GM12801 (cell line): ENCODE data around the gene FAM131C.

Source experiments
- TF ChIP-seq, protein P1 (sequence below): IDR thresholded peaks from one replicate; pipeline ENCODE4 v1.5.1; 2011; ENCODE audit warnings: control low read depth; ENCODE audit not compliant: insufficient read length; ENCODE audit errors: extremely low read depth

FAM131C gene

DNA sequence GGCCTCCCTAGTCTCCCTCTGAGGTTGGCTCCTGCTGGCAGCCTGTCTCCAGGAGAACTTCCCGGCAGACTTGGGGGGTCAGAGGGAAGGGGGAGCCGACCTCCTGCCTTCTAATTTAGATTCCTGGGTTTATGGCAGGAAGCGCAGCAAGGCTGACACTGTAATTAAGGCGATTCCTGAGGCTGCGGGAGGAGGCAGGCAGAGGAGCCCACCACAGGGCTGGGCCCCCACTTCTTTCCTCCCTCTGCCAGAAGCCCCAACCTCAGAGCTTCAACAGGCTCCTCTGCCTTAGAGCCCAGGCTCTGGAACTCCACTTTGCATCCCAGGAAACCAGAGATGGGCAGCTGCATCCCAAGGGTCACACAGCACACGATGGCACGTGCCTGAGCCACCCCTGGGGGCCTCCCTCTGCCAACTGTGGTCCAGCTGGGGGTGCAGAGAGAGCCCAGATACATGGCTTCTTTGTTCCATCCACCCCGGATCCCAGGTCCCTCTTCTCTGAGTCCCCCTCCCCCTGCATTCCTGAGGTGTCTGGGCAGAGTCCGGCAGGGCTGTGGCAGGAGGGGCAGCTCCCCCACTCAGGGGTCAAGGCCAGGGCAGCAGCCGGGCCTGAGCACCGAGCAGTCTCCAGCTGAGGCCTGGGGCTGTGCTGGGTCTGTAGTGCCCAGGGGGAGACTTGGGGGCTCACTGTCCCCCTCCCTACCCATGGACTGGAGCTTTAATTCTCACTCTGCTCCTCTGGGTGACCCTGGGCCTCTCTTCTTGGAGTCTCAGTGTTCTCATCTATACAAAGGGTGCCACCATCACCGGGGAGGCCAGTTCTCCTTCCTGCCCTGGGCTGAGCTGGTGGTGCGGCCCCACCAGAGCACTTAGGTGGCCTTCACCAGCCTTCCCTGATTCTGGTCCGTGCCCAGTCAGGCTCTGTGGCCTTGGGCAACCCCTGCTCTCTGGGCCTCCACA, 39.4 kb upstream of the FAM131C start:
- TF ChIP-seq, protein P1, sequence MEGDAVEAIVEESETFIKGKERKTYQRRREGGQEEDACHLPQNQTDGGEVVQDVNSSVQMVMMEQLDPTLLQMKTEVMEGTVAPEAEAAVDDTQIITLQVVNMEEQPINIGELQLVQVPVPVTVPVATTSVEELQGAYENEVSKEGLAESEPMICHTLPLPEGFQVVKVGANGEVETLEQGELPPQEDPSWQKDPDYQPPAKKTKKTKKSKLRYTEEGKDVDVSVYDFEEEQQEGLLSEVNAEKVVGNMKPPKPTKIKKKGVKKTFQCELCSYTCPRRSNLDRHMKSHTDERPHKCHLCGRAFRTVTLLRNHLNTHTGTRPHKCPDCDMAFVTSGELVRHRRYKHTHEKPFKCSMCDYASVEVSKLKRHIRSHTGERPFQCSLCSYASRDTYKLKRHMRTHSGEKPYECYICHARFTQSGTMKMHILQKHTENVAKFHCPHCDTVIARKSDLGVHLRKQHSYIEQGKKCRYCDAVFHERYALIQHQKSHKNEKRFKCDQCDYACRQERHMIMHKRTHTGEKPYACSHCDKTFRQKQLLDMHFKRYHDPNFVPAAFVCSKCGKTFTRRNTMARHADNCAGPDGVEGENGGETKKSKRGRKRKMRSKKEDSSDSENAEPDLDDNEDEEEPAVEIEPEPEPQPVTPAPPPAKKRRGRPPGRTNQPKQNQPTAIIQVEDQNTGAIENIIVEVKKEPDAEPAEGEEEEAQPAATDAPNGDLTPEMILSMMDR: no peak

DNA sequence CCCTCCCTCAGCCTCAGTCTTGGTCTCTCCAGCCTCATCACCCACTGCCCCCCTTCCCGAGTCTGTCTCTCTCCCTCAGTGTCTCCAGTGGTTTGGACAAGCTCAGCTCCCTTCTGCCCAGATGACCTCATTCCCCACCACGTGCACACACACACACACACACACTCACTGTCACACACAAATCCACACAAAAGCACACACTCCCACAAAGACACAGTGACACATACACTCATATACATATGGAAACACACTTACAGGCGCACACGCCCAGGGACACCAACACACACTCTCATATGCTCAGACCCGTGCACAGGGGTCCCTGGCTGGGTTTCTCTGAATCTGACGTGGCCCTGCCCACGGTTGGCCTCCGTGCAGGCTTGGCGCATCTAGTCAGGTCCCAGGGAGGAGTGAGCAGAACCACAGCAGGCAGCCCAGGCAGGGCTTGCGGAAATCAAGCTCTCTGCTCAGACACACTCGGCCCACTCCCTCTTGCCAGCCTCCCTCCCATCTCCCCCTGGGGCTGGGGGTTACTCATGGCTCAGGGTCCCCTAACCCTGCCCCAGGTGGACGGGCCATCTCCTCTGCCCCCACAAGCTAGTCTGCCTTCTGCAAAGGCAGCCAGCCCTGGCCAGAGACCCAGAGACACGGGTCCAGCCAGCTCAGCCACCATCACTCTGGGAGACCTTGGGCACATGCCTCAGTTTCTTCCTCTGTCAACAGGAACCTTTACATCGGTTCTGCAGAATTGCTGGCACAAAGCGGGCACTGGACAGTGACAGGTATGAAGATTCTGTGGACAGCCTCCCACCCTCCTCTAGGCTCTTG, 38.5 kb upstream of the FAM131C start:
- TF ChIP-seq, protein P1: no peak

DNA sequence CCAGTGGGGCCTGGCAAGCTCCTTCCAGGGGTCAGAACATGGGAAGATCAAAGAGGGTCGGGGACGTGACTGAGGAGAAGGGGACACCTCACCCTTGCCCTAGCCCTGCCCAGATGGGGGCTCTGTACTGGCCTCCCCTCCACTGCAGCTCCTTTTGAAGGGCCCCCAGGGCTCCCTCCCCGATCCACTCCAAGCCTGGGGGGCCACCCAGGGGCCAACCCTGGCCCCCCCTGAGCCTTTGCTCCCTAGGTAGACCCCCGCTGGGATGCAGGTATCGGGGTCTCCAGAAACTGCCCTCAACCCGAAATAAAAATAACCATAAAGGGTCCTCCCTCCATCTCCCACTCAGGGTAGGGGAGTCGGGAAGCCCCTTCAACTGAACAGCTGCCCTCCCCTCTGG, 37.4 kb upstream of the FAM131C start:
- TF ChIP-seq, protein P1: no peak

DNA sequence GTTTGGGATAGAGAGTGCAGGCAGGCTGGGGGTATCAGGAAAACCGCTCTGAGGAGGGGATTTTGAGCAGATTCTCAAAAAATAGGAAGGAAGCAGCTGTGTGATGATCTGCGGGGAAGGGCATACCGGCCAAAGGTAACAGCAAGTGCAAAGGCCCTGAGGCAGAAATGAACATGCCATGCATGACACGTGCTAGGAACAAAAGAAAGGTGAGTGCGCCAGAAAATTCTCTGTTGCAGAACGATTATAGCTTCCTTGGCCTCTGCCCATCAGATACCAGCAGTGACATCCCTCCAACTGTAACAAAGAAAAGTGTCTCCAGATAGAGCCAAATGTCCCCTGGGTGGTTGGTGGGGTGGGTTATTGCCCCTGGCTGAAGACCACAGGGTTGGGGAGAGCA, 37.0 kb upstream of the FAM131C start:
- TF ChIP-seq, protein P1: no peak

DNA sequence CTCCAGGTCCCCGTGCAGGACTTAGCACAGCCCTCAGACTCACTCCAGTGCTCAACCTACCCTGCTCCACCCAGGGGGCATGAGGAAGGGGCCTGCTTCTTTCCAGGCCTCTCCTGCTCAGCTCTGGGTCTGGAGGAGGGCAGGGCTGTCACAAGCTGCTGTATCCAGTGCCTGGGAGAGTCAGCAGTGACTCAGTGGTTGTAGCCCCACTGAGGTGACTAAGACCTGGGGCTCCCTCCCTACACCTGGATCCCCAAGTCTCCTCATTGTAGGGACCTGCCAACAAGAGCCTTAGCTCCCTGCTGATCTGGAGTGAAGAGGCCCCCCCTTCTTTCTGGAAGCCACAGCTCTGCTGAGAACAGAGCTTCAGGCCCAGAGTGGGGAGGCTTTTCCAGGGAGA, 36.1 kb upstream of the FAM131C start:
- TF ChIP-seq, protein P1: no peak

DNA sequence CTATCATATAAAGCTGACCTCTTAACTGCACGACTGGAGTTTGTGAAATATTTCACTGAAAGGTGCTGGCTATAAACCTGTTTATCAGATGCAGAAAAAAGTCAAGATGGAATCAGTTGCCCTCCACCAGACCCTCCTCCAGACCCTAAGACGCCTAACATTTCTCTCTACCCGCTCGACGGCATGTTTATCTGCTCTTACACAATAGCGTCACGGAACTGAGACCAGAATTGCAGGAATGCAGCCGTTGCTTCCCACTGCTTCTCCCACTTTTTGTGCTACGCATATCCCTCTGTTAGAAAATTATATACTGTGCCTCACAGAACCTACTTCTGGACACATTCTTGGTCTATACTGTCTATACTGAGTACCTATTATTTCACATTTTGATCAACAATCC, 28.2 kb upstream of the FAM131C start:
- TF ChIP-seq, protein P1: no peak

- TF ChIP-seq, protein P1: no peak
Observed at GRCh38 chr1:16099412-16099811, 26.0 kb upstream of the FAM131C start.
